ENCODE data around the gene CCN2.

- TF ChIP-seq POLR2A (IDR thresholded peaks at IDR 0.05; ENCODE audit: low read depth, low read length) (no peak), POLR2AphosphoS5 (IDR thresholded peaks at IDR 0.05; ENCODE audit: low read depth, low read length) (no peak), TAF1 (IDR thresholded peaks at IDR 0.05; ENCODE audit: low read depth, low read length) (no peak)
These were observed 21.6 kb upstream of the CCN2 start for GRCh38 chr6:131972741-131973140.

Data from GM12891 (cell line).